ENCODE measurements around the gene RFLNA. TPM values are rescaled to one million over a fixed set of nuclear protein-coding genes. Genes with fewer than 3 reads are reported as not detected.

Gene RFLNA
- total and polyA plus RNA-seq, 2 experiments from 2014 or later = 1.2 to 4.6 TPM

DNA sequence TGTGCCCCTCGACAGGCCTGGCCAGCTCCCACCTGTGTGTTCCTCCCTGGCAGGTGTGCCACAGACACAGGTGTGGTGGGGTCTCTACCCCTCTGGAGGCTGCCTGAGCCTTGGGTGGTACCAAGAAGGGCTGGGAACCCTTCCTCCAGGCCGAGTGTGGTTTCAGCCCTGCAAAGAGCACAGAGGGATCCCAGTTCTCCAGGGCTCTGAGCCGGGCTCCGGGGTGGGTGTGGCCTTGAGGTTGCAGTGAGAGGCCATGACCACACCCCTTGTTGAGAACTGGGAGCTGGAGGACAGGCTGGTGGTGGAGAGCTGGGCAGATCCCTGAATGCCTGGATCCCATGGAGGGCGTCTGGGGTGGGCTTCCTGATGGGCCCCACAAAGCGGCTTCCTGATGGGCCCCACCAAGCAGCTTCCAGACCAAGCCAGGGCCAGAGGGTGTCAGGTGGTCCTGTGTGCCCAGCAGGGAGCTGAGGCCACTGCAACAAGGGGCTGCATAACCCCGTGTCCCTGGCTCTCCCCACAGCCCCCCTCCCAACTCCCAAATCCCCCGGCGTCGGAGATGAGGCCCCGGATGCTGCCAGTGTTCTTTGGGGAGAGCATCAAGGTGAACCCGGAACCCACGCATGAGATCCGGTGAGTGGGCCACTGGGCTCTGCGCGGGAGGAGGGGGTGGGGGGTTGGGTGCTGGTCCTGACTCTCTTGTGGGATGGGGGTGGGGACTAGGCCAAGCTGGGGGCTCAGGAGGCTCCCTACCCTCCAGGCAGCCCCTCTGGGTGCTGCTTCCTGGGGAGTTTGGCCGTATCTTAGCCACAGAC lies 16.6 kb downstream of the RFLNA start:
- Histone ChIP-seq H3K4me1 (ENCODE audit: insufficient read depth) (no peaks in the 10 kb centered on the region), H3F3A (ENCODE audit: insufficient read depth) (no peaks in the 10 kb centered on the region), H3K9ac (no peak overlapping the region), H3K4me3 (no peak overlapping the region), H3K79me2 (ENCODE audit: insufficient read depth) (no peaks in the 10 kb centered on the region), H4K20me1 (ENCODE audit: insufficient read depth) (no peaks in the 10 kb centered on the region), H3K27me3 (replicated peaks; ENCODE audit: insufficient read depth) (no peaks in the 10 kb centered on the region), H3K9me3 (ENCODE audit: low read depth) (no peaks in the 10 kb centered on the region), H3K27ac (no peak overlapping the region), H2AFZ (no peak overlapping the region), H3K36me3 (ENCODE audit: low read depth) (no peaks in the 10 kb centered on the region), H3K4me2 (ENCODE audit: unreplicated experiment) (no peak overlapping the region), H3K9me2 (ENCODE audit: insufficient read depth) (no peaks in the 10 kb centered on the region)
- no peak for DNase-seq
- no peak for TF ChIP-seq EZH2phosphoT487 (IDR thresholded peaks at IDR 0.05; ENCODE audit: insufficient read depth, low read depth)
- no peak for TF ChIP-seq EZH2 (IDR thresholded peaks at IDR 0.05; ENCODE audit: insufficient read depth, poor library complexity, severe bottlenecking)
- 80 to 83% methylated on average over 10 to 16 of the region's 17 CpGs for WGBS, 2 experiments (ENCODE audit: low coverage in 1 of 2, low lambda C conversion rate in 2 of 2, missing lambda C conversion rate in 2 of 2)
- in situ Hi-C loops (cut with MboI) = loop anchor here (5.0 kb wide), 1 partner anchor 259 kb away; no protein-coding TSS in a partner anchor

GRCh38 chr12:124312601-124313000 lies 17.7 kb downstream of the RFLNA start:
- Histone ChIP-seq H3K36me3 (ENCODE audit: low read depth) (no peaks in the 10 kb centered on the region), H3K27ac (no peak overlapping the region), H3K9me2 (ENCODE audit: insufficient read depth) (no peaks in the 10 kb centered on the region), H3F3A (ENCODE audit: insufficient read depth) (no peaks in the 10 kb centered on the region), H3K4me1 (ENCODE audit: insufficient read depth) (no peaks in the 10 kb centered on the region), H3K9ac (no peak overlapping the region), H4K20me1 (ENCODE audit: insufficient read depth) (no peaks in the 10 kb centered on the region), H3K27me3 (replicated peaks; ENCODE audit: insufficient read depth) (no peaks in the 10 kb centered on the region), H3K79me2 (ENCODE audit: insufficient read depth) (no peaks in the 10 kb centered on the region), H3K4me2 (ENCODE audit: unreplicated experiment) (no peak overlapping the region), H3K9me3 (ENCODE audit: low read depth) (no peaks in the 10 kb centered on the region), H2AFZ (no peak overlapping the region), H3K4me3 (no peak overlapping the region)
- WGBS, 2 experiments (ENCODE audit: low coverage in 1 of 2, low lambda C conversion rate in 2 of 2, missing lambda C conversion rate in 2 of 2) = 73 to 87% methylated on average over 5 to 6 of the region's 6 CpGs
- TF ChIP-seq EZH2phosphoT487 (IDR thresholded peaks at IDR 0.05; ENCODE audit: insufficient read depth, low read depth) (no peak), EZH2 (IDR thresholded peaks at IDR 0.05; ENCODE audit: insufficient read depth, poor library complexity, severe bottlenecking) (no peak)
- in situ Hi-C loops (cut with MboI) = loop anchor here (5.0 kb wide), 1 partner anchor 260 kb away; no protein-coding TSS in a partner anchor
- no peak for DNase-seq

GRCh38 chr12:124314207-124314606 lies 19.3 kb downstream of the RFLNA start:
- Histone ChIP-seq H3K4me1 (ENCODE audit: insufficient read depth) (no peaks in the 10 kb centered on the region), H3K27me3 (replicated peaks; ENCODE audit: insufficient read depth) (no peaks in the 10 kb centered on the region), H3K36me3 (ENCODE audit: low read depth) (no peaks in the 10 kb centered on the region), H3K9me2 (ENCODE audit: insufficient read depth) (no peaks in the 10 kb centered on the region), H3K79me2 (ENCODE audit: insufficient read depth) (no peaks in the 10 kb centered on the region), H3K27ac (no peak overlapping the region), H3K4me2 (ENCODE audit: unreplicated experiment) (no peak overlapping the region), H3F3A (ENCODE audit: insufficient read depth) (no peaks in the 10 kb centered on the region), H2AFZ (no peak overlapping the region), H3K4me3 (no peak overlapping the region), H4K20me1 (ENCODE audit: insufficient read depth) (no peaks in the 10 kb centered on the region), H3K9me3 (ENCODE audit: low read depth) (no peaks in the 10 kb centered on the region), H3K9ac (no peak overlapping the region)
- DNase-seq = no peak
- in situ Hi-C loops (cut with MboI) = loop anchor here (5.0 kb wide), 1 partner anchor 262 kb away; no protein-coding TSS in a partner anchor
- TF ChIP-seq EZH2 (IDR thresholded peaks at IDR 0.05; ENCODE audit: insufficient read depth, poor library complexity, severe bottlenecking) = no peak
- no peak for TF ChIP-seq EZH2phosphoT487 (IDR thresholded peaks at IDR 0.05; ENCODE audit: insufficient read depth, low read depth)
- WGBS, 2 experiments (ENCODE audit: low coverage in 1 of 2, low lambda C conversion rate in 2 of 2, missing lambda C conversion rate in 2 of 2) = 88 to 94% methylated on average over 28 to 30 of the region's 30 CpGs

DNA sequence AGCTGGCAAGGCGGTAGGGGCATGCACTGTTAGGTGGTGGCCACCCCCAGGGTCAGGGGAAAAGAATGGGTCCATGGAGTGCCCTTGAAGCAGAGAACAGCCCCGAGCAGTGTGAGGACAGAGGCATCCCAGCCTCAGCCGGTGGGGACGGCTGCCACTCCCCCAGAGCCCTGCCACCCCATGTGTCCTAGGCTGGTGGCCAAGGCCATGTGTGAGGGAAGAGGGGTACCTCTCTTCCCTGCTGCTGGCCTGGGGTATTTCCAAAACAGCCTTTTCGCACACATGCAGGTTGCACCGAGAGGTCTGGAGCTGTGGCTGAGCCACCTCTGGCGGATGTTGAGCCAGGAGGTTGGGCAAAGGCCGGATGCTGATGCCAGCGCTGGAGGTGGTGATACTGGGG lies 19.9 kb downstream of the RFLNA start:
- no peak for TF ChIP-seq EZH2phosphoT487 (IDR thresholded peaks at IDR 0.05; ENCODE audit: insufficient read depth, low read depth)
- no peak for TF ChIP-seq EZH2 (IDR thresholded peaks at IDR 0.05; ENCODE audit: insufficient read depth, poor library complexity, severe bottlenecking)
- Histone ChIP-seq H3K4me3 (no peak overlapping the region), H2AFZ (no peak overlapping the region), H3K36me3 (ENCODE audit: low read depth) (no peaks in the 10 kb centered on the region), H3K9me2 (ENCODE audit: insufficient read depth) (no peaks in the 10 kb centered on the region), H3K4me2 (ENCODE audit: unreplicated experiment) (no peak overlapping the region), H3K27me3 (replicated peaks; ENCODE audit: insufficient read depth) (no peaks in the 10 kb centered on the region), H3K27ac (no peak overlapping the region), H3K9ac (no peak overlapping the region), H3K4me1 (ENCODE audit: insufficient read depth) (no peaks in the 10 kb centered on the region), H3K9me3 (ENCODE audit: low read depth) (no peaks in the 10 kb centered on the region), H4K20me1 (ENCODE audit: insufficient read depth) (no peaks in the 10 kb centered on the region), H3F3A (ENCODE audit: insufficient read depth) (no peaks in the 10 kb centered on the region), H3K79me2 (ENCODE audit: insufficient read depth) (no peaks in the 10 kb centered on the region)
- in situ Hi-C loops (cut with MboI) = loop anchor here (5.0 kb wide), 1 partner anchor 262 kb away; no protein-coding TSS in a partner anchor
- DNase-seq = no peak
- WGBS, 2 experiments (ENCODE audit: low coverage in 1 of 2, low lambda C conversion rate in 2 of 2, missing lambda C conversion rate in 2 of 2) = 67% methylated on average over 9 of the region's 9 CpGs
